ENCODE results near the gene MTG1. TPM values are rescaled to one million over a fixed set of nuclear protein-coding genes. Genes with fewer than 3 reads are reported as not detected.

The MTG1 gene
- polyA plus RNA-seq, 3 donors = 13.0 to 45.8 (median 17.1) TPM

GRCh38 chr10:133368153-133368552 lies 25.8 kb upstream of the MTG1 start:
- Histone ChIP-seq H3K4me2 (replicated peaks; ENCODE audit: extremely low read depth, low read length, poor library complexity, severe bottlenecking) (no peak overlapping the region), H3K27me3 (ENCODE audit: control insufficient read depth in 2 of 2, insufficient read depth in 2 of 2, low read length in 2 of 2) (no peaks in the 10 kb centered on the region), H2AFZ (ENCODE audit: insufficient read depth, low read depth, low read length, poor library complexity, severe bottlenecking) (no peak overlapping the region), H3K79me2 (ENCODE audit: insufficient read depth, low read length) (peaks cover 5% of the 10 kb centered on the region), H3K9me3 (replicated peaks in 1 of 2; ENCODE audit: control insufficient read depth in 1 of 2, insufficient read depth in 1 of 2, low read length in 2 of 2) (no peaks in the 10 kb centered on the region), H3K27ac (ENCODE audit: low read depth in 1 of 2, low read length in 2 of 2) (no peak overlapping the region), H3K9ac (ENCODE audit: insufficient read depth, low read length, poor library complexity, severe bottlenecking) (no peak overlapping the region), H3K36me3 (replicated peaks in 1 of 2; ENCODE audit: control insufficient read depth in 1 of 2, insufficient read depth in 2 of 2, low read length in 2 of 2) (peaks cover 59 to 71% of the 10 kb centered on the region in 2 donors), H3K4me1 (ENCODE audit: control insufficient read depth in 1 of 2, insufficient read depth in 2 of 2, low read length in 2 of 2) (peaks cover 6 to 8% of the 10 kb centered on the region in 2 donors), H3K4me3 (replicated peaks in 1 of 3; ENCODE audit: low read depth in 2 of 3, low read length in 3 of 3) (no peak overlapping the region), H4K20me1 (ENCODE audit: insufficient read depth, low read length) (no peaks in the 10 kb centered on the region)
- Mint-ChIP-seq H3K27me3 (ENCODE audit: low read depth in 3 of 3) (peaks cover 0 to 2% (median 0%) of the 10 kb centered on the region in 3 donors), H3K4me1 (peaks cover 5% of the 10 kb centered on the region), H3K27ac (peak overlapping the region in 2 of 7 donors; percentile 27 to 54), H3K36me3 (peaks cover 54 to 74% of the 10 kb centered on the region in 2 donors), H3K4me3 (no peak overlapping the region), H3K9me3 (no peaks in the 10 kb centered on the region)
- TF ChIP-seq, protein P1, sequence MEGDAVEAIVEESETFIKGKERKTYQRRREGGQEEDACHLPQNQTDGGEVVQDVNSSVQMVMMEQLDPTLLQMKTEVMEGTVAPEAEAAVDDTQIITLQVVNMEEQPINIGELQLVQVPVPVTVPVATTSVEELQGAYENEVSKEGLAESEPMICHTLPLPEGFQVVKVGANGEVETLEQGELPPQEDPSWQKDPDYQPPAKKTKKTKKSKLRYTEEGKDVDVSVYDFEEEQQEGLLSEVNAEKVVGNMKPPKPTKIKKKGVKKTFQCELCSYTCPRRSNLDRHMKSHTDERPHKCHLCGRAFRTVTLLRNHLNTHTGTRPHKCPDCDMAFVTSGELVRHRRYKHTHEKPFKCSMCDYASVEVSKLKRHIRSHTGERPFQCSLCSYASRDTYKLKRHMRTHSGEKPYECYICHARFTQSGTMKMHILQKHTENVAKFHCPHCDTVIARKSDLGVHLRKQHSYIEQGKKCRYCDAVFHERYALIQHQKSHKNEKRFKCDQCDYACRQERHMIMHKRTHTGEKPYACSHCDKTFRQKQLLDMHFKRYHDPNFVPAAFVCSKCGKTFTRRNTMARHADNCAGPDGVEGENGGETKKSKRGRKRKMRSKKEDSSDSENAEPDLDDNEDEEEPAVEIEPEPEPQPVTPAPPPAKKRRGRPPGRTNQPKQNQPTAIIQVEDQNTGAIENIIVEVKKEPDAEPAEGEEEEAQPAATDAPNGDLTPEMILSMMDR (IDR thresholded peaks at IDR 0.05) = no peak
- 100% methylated on average over 3 of the region's 7 CpGs for WGBS (ENCODE audit: insufficient coverage)
- intact Hi-C loops (cut with micrococcal nuclease) = no loop called here
- DNase-seq = no peak

GRCh38 chr10:133370030-133370786 lies 23.7 kb upstream of the MTG1 start:
- WGBS (ENCODE audit: insufficient coverage) = 92% methylated on average over 23 of the region's 24 CpGs
- Mint-ChIP-seq H3K4me1 (peaks cover 14% of the 10 kb centered on the region), H3K27me3 (ENCODE audit: low read depth in 3 of 3) (peaks cover 0 to 2% (median 0%) of the 10 kb centered on the region in 3 donors), H3K36me3 (peaks cover 42 to 56% of the 10 kb centered on the region in 2 donors), H3K27ac (no peak overlapping the region), H3K4me3 (no peak overlapping the region), H3K9me3 (no peaks in the 10 kb centered on the region)
- TF ChIP-seq, protein P1 (IDR thresholded peaks at IDR 0.05) = no peak
- Histone ChIP-seq H3K9me3 (replicated peaks in 1 of 2; ENCODE audit: control insufficient read depth in 1 of 2, insufficient read depth in 1 of 2, low read length in 2 of 2) (no peaks in the 10 kb centered on the region), H3K79me2 (ENCODE audit: insufficient read depth, low read length) (peaks cover 5% of the 10 kb centered on the region), H3K9ac (ENCODE audit: insufficient read depth, low read length, poor library complexity, severe bottlenecking) (no peak overlapping the region), H3K4me1 (ENCODE audit: control insufficient read depth in 1 of 2, insufficient read depth in 2 of 2, low read length in 2 of 2) (peaks cover 14 to 17% of the 10 kb centered on the region in 2 donors), H4K20me1 (ENCODE audit: insufficient read depth, low read length) (no peaks in the 10 kb centered on the region), H3K36me3 (replicated peaks in 1 of 2; ENCODE audit: control insufficient read depth in 1 of 2, insufficient read depth in 2 of 2, low read length in 2 of 2) (peaks cover 45 to 50% of the 10 kb centered on the region in 2 donors), H3K4me3 (replicated peaks in 1 of 3; ENCODE audit: low read depth in 2 of 3, low read length in 3 of 3) (no peak overlapping the region), H3K27ac (ENCODE audit: low read depth in 1 of 2, low read length in 2 of 2) (no peak overlapping the region), H3K27me3 (ENCODE audit: control insufficient read depth in 2 of 2, insufficient read depth in 2 of 2, low read length in 2 of 2) (no peaks in the 10 kb centered on the region), H3K4me2 (replicated peaks; ENCODE audit: extremely low read depth, low read length, poor library complexity, severe bottlenecking) (no peak overlapping the region), H2AFZ (ENCODE audit: insufficient read depth, low read depth, low read length, poor library complexity, severe bottlenecking) (no peak overlapping the region)
- intact Hi-C loops (cut with micrococcal nuclease) = loop anchor here in 1 of 2 donors (10.0 kb wide), 1 partner anchor 1065 kb away; the partner anchor contains the start of gene STK32C
- DNase-seq = no peak

Data from CD14-positive monocyte (primary cell).